Forelimb muscle (tissue), 1 donor: ENCODE measurements around the gene RAPGEF1. TPM values are rescaled to one million over a fixed set of nuclear protein-coding genes. Genes with fewer than 3 reads are reported as not detected.

Experiments
- DNase-seq: peaks from one replicate; pipeline ENCODE4 v3.0.0-alpha.2; 2013; ENCODE audit warnings: low read depth
- polyA plus RNA-seq: library from polyadenylated mRNA; unstranded; fragments of 120-200 nt; gene quantifications from one replicate; pipeline ENCODE4 v1.2.1, GENCODE V29; 2013; ENCODE audit not compliant: insufficient read length

RAPGEF1 gene
- polyA plus RNA-seq, 1 donor = 90.5 TPM

DNA sequence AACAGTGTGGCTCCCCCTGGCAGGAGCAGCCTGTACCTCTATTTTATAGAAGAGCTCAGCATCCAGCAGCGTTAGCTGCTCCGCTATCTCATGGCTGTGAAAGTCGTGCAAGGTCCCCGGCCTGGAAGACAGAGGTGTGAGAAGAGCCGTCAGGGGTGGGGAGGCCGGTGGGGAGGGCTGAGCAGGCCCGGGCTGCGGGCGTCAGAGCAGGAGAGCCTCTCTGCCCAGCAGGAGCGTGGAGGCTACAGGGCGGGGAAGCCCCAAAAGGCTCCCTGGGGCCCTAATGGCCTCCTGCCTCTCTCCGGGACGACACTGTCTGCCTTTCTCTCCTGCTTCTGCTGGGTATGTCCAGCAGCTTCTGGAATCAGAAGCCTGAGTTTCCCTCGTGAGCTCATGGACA lies 152.0 kb downstream of the RAPGEF1 start:
- DNase-seq = no peak

DNA sequence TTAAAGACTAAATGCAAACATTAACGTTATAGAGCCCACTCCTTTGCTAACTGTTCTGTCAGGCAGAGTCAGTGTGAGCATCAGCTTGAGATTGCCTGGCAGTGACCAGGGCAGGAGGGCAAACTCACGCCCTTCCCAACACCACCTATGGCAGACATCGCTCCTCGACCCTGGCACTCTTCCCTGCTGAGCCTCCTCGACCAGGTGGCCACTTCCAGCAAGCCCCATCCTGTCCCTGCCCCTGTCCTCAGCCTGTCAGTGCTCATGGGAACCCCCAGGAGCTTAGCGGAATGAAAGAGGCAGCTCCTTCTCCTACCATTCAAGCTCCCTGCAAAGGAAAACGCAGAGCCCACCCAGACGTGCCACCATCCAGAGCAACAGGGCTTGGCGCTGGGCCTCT lies 152.5 kb downstream of the RAPGEF1 start:
- no peak for DNase-seq

DNA sequence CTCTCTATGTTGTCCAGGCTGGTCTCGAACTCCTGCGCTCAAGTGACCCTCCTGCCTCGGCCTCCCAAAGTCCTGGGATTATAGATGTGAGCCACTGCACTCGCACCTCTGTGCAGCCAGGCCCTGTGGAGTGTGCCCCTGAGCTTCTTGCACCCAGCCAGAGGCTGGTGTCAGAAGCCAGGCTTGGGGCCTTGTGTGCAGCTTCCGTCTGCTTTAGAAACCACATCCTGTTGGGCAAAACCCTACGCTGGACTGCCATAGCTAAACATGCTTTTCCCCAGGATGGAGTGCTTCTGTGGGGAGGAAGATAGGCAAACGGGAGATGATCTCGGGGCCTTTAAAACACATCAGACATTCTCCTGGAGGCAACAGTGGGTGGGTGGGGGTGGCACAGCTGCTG lies 154.5 kb downstream of the RAPGEF1 start:
- no peak for DNase-seq

DNA sequence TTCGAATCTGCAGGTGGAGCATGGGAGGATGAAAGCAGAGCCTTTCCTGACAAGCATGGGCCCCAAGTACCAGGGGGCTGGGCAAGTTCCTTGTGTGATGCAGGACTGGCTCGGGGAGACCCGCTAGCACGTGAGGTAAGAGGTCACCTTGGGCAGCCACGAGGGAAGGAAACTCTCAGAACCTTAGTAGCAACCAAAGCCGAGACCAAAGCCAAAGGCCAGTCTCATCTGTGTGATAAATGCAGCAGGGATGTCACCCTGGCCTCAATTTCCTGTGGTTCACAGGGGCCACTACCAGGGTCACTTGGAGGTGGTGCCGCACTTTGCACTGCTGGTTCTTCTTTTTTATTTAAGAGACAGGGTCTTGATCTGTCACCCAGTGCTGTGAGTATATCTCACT lies 155.0 kb downstream of the RAPGEF1 start:
- DNase-seq = no peak

DNA sequence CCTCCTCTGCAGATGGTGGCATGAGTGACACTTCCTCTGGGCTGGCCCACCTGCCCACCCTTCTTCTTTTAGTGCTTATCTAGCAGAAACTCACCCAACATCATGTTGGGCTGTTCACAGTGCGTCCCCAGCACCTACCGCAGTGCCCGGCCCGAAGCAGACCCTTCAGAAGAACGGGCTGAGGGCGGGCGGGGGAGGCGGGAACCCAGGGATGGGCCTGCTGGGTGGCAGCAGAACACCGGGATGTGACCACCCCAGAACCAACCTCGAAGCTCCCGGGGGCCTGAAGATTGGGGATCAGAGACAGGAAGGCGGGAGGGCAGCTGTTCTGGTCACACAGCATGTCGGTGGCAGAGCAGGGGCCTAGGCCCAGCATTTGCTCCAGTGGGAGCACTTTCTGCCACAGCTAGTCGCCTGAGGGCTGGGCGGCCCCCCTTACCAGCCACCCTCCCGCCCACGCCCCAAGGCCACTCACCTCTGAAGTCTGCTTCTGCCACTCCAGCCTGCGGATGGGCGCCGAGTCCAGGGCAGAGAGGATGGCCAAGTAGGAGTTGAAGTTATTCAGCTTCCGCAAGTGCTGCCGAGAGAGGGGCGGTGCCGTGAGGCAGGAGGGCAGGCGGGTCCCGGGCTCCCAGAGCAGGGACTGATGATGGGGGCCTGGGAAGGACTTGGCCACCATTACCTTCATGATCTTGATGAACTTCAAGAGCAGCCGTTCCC lies 155.9 kb downstream of the RAPGEF1 start:
- no peak for DNase-seq

DNA sequence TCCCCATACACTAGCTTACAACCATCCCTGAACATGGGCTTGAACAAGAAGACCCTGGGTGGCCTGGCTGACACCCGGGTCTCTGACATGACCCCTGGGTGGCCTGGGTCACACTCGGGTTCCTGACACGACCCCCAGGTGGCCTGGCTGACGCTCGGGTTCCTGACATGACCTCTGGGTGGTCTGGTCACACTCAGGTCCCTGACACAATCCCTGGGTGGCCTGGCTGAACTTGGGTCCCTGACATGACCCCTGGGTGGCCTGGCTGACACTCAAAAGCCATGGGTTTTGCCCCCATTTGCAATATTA lies 156.6 kb downstream of the RAPGEF1 start:
- DNase-seq = no peak

DNA sequence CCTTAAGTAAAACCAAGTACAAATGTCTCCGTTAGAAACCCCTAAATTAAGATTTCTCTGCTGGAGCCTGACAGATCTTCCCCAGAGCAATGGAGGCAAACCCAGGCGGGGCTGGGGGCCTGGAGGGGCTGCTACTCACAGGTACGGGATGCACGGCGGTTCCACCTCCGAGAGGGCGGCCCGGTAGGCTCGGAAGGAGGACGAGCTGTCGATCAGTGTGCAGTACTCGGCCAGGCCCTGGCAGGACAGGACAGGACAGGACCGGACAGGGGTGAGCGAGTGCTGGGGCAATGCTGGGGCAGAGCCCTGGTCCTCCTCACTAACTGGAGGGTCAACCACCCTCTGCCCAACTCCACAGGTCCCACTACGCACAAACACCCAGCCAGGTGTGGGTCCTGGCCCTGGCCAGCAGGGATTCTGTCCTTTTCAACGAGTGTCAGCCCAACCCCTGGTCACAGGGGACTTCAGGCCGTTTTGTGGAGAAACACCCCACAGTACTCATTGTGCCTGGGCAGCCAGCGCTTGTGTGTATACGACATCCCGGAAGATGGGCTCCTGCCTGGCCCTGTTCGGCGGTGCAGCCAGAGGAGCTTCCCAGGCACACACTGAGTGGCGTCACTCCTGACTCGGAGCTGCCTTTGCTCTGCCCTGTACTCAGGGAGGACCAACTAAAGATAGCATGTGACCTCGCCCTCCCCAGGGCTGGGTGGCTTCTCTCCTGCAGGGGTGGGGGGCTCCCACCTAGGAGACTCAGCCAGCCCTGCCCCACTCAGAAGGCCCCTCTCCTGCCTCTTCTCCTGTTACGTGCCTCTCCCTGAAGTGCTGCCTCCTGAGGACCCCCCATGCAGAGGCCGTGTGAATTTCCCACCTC lies 157.2 kb downstream of the RAPGEF1 start:
- no peak for DNase-seq

DNA sequence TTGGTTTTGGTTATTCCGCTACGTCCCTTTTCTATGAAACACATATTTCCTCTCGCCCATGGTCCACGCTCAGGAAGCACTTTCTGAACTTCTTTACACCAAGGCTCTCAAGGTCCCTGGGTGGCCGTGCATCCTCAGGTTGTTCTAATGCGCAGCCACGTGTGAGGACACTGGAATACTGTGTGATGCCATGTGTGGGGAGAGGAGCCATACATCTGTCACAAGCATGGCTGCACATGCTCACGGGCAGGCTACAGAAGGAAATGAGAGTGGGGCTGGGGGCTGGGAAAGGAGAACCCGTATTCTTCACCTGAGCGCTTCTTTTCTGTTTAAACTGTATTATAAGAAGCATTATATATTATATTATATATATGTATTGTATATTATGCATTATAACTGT lies 157.8 kb downstream of the RAPGEF1 start:
- DNase-seq = no peak

DNA sequence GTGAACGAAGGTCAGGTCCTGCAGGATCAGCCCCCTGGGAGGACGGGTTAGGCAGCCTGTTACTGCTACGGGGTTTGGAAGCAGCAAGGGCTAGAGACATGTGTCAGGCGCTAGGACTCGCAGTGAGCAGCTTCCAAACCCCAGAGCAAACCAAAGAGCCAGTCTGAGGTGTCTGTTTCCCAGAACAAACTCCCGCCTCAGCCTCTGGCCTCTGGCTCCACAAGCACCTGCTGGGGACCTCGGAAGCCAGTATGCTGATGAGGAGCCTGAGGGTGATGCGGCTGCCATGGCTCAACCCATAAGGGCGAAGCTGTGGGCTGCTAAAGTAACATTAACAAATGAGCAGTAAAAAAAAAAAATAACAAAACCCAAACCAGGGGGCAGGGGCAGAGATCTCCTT lies 159.5 kb downstream of the RAPGEF1 start:
- DNase-seq = no peak

DNA sequence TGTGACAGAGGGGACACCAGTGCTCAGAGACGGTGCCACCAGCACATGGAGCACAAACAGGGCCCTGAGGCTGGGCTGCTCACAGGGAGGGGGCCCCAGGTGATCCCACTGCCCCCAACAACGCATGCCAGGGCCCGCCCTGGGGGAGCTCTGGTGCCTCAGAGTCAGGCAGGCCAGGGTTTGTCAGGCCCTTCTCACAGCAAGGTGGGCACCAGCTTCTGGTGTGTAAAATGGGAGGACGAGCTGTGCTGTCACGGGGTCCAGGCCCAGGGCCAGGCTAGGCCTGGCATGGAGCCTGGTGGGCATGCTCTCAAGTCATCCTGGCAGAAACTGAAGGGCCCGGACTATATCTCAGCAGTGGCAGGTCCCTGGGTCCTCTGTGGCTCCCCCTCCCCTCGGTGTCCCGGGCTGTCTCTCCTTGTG lies 160.1 kb downstream of the RAPGEF1 start:
- no peak for DNase-seq

DNA sequence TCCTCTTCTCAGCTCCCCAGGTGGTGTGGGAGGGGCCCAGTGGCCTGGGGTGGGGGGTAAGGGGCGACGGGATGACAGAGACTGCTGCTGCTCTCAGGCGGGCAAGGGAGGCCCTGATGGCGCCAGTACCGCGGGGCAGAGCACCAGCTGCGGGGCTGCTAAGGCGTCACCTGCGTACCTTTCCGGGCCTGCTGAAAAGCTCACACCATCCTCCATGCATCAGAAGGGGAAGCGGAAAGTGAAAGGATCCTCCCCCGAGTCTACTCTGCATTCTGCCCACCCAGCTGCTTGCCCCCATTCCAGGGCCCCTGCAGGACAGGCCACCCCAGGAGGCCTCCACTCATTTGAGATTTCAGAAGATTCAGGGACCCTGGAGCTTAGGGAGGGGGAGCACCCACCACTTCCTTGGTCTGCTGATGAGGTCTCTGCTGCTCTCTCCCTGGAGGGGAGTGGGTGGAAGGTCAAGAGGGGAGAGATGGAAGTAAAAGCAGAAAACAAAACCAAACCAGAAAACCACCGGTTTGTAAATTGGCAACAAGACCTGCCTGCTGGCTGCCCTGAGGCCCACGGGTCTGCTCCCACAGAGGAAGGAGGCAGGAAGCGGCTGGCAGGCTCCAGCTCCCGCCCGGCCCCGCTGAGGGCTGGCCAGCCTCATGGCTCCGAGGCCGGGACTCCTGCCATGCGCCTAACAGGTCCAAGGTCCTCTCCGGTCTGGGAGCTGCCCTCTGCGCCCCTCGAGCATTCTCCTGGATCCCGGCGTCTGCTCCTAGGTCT lies 161.0 kb downstream of the RAPGEF1 start:
- DNase-seq = no peak

DNA sequence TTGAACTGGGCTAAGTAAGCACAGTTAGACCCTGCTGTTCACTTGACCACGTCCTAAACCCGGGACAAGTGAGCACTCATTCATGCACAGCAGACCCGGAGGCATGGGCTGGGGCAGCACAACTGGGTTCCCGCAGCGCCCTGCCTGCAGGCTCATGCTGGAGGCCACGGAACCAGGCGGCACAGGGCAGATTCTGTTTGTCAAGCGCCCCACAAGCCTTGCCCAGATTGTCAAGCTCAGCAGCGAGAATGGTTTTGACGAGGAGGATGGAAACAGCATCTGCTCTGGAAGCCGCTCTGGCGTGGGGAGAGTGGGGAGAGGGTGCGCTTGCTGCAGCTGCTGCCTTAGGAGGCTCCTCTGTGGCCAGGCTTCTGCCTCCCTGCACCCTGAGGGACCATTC lies 161.9 kb downstream of the RAPGEF1 start:
- DNase-seq = no peak

DNA sequence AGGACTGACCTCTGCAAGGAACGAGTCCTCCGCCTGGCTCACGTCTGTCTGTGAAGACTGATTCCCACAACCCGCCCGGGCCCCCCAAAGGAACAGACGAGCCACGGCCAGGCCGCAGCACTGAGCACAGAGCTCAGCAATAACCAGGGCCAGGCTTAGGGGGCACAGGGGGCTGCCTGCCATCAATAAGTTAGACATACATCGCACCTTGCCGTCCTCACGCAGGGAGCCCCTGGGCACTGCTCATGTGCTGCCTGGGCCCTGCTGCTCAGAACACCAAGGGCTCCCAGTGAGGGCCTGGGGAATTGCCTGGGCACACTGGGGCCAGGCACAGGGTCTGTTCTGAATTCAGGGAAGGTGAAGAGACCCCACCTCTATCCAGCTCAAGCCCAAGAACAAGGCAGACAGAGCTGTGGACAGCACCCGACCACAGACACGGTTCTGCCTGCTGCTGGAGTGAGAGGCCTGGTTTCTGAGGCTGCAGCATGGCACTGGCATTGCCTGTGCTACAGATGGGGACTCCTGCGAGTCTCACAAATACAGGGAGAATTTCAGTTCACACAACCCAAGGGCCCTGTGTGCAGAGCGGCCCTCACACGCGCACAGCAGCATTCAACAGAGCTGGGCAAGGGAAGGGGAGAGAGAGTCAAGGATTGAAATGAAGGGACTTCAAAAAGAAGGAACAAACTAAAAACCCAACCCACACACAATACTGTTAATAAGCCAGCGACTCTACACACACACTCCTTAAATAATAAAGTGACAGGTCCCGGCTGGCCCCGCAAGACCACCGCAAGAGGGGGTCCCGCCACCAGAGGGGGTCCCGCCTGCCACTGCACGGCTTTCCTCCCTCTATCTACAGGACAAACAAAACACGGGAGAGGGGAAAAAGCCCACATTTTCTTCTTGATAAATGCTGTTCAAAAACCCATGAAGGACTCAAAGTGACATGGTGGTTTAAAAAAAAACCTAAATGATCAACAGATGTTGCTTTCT lies 162.6 kb downstream of the RAPGEF1 start:
- DNase-seq = no peak

DNA sequence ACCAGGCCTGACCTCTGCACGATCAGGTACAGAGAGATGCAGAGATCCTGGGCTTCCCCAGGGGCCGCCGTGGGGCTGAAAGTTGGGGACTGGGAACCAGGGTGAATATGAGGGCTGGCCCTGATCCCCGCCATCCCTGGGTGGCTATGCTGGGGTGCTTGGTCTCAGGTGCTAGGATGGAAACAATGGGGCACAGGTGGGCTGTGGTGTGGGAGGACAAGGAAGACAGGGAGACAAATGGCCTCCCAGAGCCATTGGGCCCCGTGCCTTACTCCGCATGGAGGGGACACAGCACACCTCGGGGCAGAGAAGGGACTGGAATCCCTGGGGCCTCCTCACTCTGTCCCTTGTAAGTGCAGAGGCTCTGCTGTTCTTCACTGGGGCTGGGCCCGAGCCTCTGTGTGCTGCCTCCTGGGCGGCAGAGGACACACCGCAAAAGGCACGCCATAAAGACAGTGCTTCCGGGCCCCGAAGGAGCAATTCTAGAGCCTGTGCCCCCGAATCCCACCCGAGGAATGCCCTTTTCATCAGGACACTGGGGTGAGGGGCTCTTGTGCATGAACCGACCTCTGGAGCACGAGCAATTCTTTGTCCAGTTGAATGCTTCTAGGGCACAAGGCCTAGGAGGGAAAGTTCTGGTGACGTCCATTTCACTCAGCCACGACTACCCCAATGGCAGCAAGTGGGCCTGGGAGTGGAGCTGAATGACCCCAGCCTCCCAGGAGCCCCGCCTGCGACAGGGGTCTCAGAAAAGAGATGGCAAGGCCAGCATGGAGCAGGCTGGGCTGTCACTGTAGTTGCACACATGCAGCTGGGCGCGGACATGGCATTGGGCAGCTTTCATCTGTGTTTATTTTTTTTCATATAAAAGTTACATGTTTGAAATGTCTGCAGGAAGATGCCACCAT lies 163.7 kb downstream of the RAPGEF1 start:
- no peak for DNase-seq

DNA sequence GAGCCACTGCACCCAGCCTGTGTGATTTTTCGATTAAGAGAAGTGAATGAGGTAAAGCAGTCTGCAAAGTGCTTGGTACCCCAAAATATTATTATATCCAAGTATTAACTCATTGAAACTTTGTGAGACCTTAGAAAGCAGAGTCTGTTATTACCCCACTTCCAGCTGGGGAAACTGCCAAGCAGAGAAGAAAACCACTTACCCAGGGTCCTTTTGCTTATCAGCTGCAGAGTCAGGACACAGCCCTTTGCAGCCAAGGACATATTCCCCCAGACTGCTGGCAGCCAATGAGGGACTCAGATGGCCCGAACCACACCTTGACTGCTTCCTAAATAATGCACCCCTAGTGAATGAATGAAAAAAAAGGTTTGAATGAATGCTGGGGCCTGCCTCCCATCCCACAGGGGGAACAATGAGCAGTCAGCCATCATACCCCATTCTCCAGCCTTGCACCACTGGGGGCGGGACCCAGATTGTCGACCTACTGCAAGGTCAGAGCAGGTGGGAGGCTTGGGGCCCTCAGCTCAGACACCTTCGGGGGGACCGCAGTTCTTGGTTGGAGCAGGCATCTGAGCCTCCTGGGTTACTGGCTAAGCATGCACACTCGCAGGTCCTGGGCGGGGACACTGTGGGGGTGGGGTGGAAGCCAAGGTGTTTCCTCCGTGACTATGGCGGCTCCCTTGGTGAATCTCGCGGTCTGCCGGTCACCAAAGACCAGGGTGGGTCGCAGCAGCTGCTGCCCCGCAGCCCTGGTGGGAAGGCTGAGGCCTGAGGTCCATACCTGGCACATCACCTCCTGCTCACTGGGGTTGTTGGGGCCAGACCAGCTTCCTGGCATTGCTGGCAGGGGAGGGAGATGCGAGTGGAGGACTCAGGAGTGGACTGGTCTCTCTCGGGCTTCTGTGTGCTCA lies 164.9 kb downstream of the RAPGEF1 start:
- DNase-seq = no peak

DNA sequence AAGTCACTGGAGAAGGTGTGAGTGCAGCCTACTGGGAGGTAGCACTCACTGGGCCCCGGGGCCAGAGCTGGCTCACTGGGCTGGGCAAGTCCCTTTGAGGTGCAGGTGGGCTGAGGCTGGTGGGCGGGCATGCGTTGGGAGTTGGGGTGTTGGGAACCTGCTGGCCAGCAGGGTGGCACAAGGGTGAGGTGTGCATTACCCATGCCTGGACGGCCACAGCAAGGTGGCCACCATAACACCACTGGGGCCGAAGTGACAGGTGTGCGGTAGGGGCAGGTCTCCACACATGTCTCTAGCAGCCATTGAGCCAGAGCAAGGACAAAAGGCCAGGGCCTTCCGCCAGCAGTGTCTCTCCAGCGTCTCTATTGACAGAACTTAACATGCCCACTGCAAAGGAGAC lies 172.0 kb downstream of the RAPGEF1 start:
- no peak for DNase-seq

DNA sequence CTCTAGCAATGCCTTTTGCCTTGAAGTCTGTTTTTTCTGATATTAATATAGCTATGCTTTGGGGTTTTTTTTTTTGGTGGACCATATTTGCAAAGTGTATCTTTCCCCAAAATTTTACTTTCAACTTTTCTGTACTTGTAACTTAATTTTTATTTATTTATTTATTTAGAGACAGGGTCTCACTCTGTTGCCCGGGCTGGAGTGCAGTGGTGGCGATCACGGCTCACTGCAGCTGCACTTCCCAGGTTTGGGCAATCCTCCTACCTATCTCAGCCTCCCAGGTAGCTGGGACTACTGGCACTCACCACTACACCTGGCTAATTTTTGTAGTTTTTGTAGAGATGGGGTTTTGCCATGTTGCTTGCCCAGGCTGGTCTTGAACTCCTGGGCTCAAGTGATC lies 173.7 kb downstream of the RAPGEF1 start:
- no peak for DNase-seq

DNA sequence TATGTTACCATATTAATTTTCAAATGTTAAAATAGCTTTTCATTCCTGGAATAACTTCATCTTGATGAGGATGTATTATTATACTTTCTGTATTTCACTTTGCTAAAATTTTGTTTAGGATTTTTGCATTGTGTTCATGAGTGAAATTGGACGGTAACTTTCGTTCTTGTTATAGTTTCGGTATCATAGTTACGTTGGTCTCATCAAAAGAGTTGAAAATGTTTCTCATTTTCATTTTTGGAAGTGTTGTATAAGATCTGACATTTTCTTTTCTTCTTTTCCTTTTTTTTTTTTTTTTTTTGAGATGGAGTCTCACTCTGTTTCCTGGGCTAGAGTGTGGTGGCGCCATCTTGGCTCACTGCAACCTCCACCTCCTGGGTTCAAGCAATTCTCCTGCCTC lies 174.5 kb downstream of the RAPGEF1 start:
- no peak for DNase-seq
